ENCODE data around the gene IER3IP1. TPM values are rescaled to one million over a fixed set of nuclear protein-coding genes. Genes with fewer than 3 reads are reported as not detected.

The IER3IP1 gene
- total RNA-seq, 1 experiment from 2014 or later: 7.6 TPM

GRCh38 chr18:47172476-47172875, 3.7 kb downstream of the IER3IP1 start:
- Histone ChIP-seq H2BK20ac (ENCODE audit: low read depth, low read length, poor library complexity, severe bottlenecking) (no peak overlapping the region), H4K5ac (ENCODE audit: insufficient read length, low read depth, low read length) (no peak overlapping the region), H2AFZ (ENCODE audit: low read length) (no peak overlapping the region), H2AK5ac (ENCODE audit: insufficient read length, low read length) (no peak overlapping the region), H3K4me2 (ENCODE audit: insufficient read depth, insufficient read length, low read length) (no peak overlapping the region), H3K23me2 (ENCODE audit: insufficient read length, low read depth, low read length, poor library complexity, severe bottlenecking) (peaks cover 8% of the 10 kb centered on the region), H2BK12ac (ENCODE audit: insufficient read length, low read depth, low read length) (no peak overlapping the region), H4K8ac (replicated peaks; ENCODE audit: insufficient read length, low read depth, low read length) (no peak overlapping the region), H3K56ac (ENCODE audit: insufficient read length, low read depth, low read length) (no peak overlapping the region), H4K91ac (ENCODE audit: insufficient read length, low read depth, low read length) (no peak overlapping the region), H2BK5ac (ENCODE audit: insufficient read length, low read length) (no peak overlapping the region), H2BK15ac (ENCODE audit: low read depth, low read length) (no peak overlapping the region), H3K27me3 (ENCODE audit: insufficient read depth, low read length) (no peaks in the 10 kb centered on the region), H3K79me1 (ENCODE audit: insufficient read depth, low read depth, low read length, poor library complexity, severe bottlenecking) (peaks cover 4% of the 10 kb centered on the region), H4K20me1 (ENCODE audit: control insufficient read depth, insufficient read depth, insufficient read length) (no peaks in the 10 kb centered on the region), H3K27ac (ENCODE audit: insufficient read length, low read depth, low read length) (no peak overlapping the region), H3K4me1 (ENCODE audit: insufficient read depth, low read length) (peaks cover 2% of the 10 kb centered on the region; the same call in 1 of the 2 replicates), H3K14ac (ENCODE audit: insufficient read depth, low read length) (no peak overlapping the region), H3K79me2 (ENCODE audit: insufficient read depth, low read length) (peaks cover 9% of the 10 kb centered on the region; the same call in 1 of the 2 replicates), H3K23ac (ENCODE audit: insufficient read length, low read depth, low read length) (no peak overlapping the region), H2BK120ac (ENCODE audit: low read depth, low read length, poor library complexity, severe bottlenecking) (no peak overlapping the region), H3T11ph (ENCODE audit: low read length) (no peak overlapping the region), H3K18ac (ENCODE audit: insufficient read length, low read depth, low read length) (no peak overlapping the region), H3K4ac (ENCODE audit: low read depth, low read length) (no peak overlapping the region), H3K9ac (ENCODE audit: extremely low read depth, insufficient read length, low read length) (no peak overlapping the region), H3K9me3 (ENCODE audit: control insufficient read depth, low read depth, low read length) (no peaks in the 10 kb centered on the region)
- no CpG with 5 or more reads among the region's 2 CpGs for WGBS (ENCODE audit: extremely low coverage, insufficient read length, low lambda C conversion rate)
- Mint-ChIP-seq H3K4me3 (no peak overlapping the region), H3K9me3 (0 out of 5 replicates have a peak, but pooled peaks cover 0 to 4% of the 10 kb centered on the region in 2 experiments), H3K27ac (no peak overlapping the region), H3K27me3 (ENCODE audit: low read depth) (peaks cover 4% of the 10 kb centered on the region), H3K4me1 (no peaks in the 10 kb centered on the region), H3K36me3 (ENCODE audit: insufficient read depth in 1 of 3, low read depth in 3 of 3) (no peaks in the 10 kb centered on the region)
- DNase-seq: no peak
- TF ChIP-seq CTCF (conservative IDR thresholded peaks at IDR 0.05): no peak
